ENCODE measurements around the gene SPG11.
"Not testable (repeated sequence)": the region's sequence is repeated elsewhere in the genome, so short reads cannot be mapped to it uniquely, and the experiment has no call there.

DNA sequence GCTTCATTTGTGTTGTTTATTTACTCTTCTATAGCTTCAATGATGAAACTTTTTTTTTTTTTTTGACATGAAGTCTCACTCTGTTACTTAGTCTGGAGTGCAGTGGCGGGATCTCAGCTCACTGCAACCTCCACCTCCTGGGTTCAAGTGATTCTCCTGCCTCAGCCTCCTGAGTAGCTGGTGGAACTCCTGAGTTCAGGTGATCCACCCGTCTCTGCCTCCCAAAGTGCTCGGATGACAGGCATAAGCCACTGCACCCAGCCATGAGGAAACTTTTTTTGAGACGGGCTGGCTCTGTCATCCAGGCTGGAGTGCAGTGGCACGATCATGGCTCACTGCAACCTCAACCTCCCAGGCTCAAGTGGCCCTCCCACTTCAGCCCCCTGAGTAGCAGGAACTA lies 131.2 kb downstream of the SPG11 start:
- not testable (repeated sequence) for TF ChIP-seq POLR2A, CTCF (IDR thresholded peaks at IDR 0.05)

All from thyroid gland (tissue), 4 donors.